ENCODE measurements around the gene LRRTM3.

Gene LRRTM3

GRCh38 chr10:66940965-66941364 is 15.1 kb downstream of the LRRTM3 start:
- DNase-seq, result peak; percentile 9

GRCh38 chr10:66941491-66941890 is 15.7 kb downstream of the LRRTM3 start:
- no peak for DNase-seq

GRCh38 chr10:66942407-66942806 is 16.6 kb downstream of the LRRTM3 start:
- DNase-seq, result no peak

- DNase-seq, result no peak
Measured at GRCh38 chr10:66943590-66943989, 17.8 kb downstream of the LRRTM3 start.

- no peak for DNase-seq
Measured at GRCh38 chr10:66951896-66952295, 26.1 kb downstream of the LRRTM3 start.

- DNase-seq, result no peak
Measured at GRCh38 chr10:66958466-66958865, 32.6 kb downstream of the LRRTM3 start.

GRCh38 chr10:66964946-66965345 is 39.1 kb downstream of the LRRTM3 start:
- no peak for DNase-seq

- no peak for DNase-seq
Measured at GRCh38 chr10:66980246-66980815, 54.5 kb downstream of the LRRTM3 start.

GRCh38 chr10:66981361-66982052 is 55.7 kb downstream of the LRRTM3 start:
- no peak for DNase-seq

GRCh38 chr10:66982053-66982420 is 56.2 kb downstream of the LRRTM3 start:
- DNase-seq, result no peak

GRCh38 chr10:66982792-66983474 is 57.1 kb downstream of the LRRTM3 start:
- DNase-seq, result no peak

GRCh38 chr10:66983475-66983818 is 57.6 kb downstream of the LRRTM3 start:
- DNase-seq, result no peak

- DNase-seq, result no peak
Measured at GRCh38 chr10:66990143-66990830, 64.5 kb downstream of the LRRTM3 start.

- no peak for DNase-seq
Measured at GRCh38 chr10:66996996-66997395, 71.2 kb downstream of the LRRTM3 start.

- DNase-seq, result no peak
Measured at GRCh38 chr10:66999762-67000545, 74.1 kb downstream of the LRRTM3 start.

GRCh38 chr10:67004690-67005089 is 78.9 kb downstream of the LRRTM3 start:
- DNase-seq, result no peak

- no peak for DNase-seq
Measured at GRCh38 chr10:67005981-67006380, 80.1 kb downstream of the LRRTM3 start.

GRCh38 chr10:67011480-67011879 is 85.6 kb downstream of the LRRTM3 start:
- no peak for DNase-seq

GRCh38 chr10:67011981-67012380 is 86.1 kb downstream of the LRRTM3 start:
- no peak for DNase-seq

GRCh38 chr10:67015225-67015624 is 89.4 kb downstream of the LRRTM3 start:
- no peak for DNase-seq

GRCh38 chr10:67017218-67017617 is 91.4 kb downstream of the LRRTM3 start:
- no peak for DNase-seq

- no peak for DNase-seq
Measured at GRCh38 chr10:67022099-67022498, 96.3 kb downstream of the LRRTM3 start.

- no peak for DNase-seq
Measured at GRCh38 chr10:67033878-67034277, 108.0 kb downstream of the LRRTM3 start.
